HEK293 (cell line): Measurements from ENCODE around the gene DAP.

ENCODE experiments used
- KLF8 ChIP-seq: fragments of 450-650 bp; formaldehyde crosslinking; IDR thresholded peaks from 2 replicates; pipeline ENCODE4 v1.5.1; 2016; ENCODE audit warnings: missing biosample characterization, missing genetic modification characterization
- KLF9 ChIP-seq: fragments of 450-650 bp; formaldehyde crosslinking; IDR thresholded peaks from 2 replicates; pipeline ENCODE4 v1.5.1; 2016; ENCODE audit warnings: missing biosample characterization, missing genetic modification characterization, low read depth
- ZBTB17 ChIP-seq: fragments of 450-650 bp; formaldehyde crosslinking; IDR thresholded peaks from 2 replicates; pipeline ENCODE4 v1.5.1; 2016; ENCODE audit warnings: missing biosample characterization, missing genetic modification characterization
- ZNF133 ChIP-seq: fragments of 450-650 bp; formaldehyde crosslinking; IDR thresholded peaks from 2 replicates; pipeline ENCODE4 v1.5.1; 2016; ENCODE audit warnings: missing biosample characterization, missing genetic modification characterization
- ZNF239 ChIP-seq: fragments of 450-650 bp; formaldehyde crosslinking; IDR thresholded peaks from 2 replicates; pipeline ENCODE4 v1.5.1; 2016; ENCODE audit warnings: missing biosample characterization, missing genetic modification characterization
- ZNF311 ChIP-seq: fragments of 450-650 bp; formaldehyde crosslinking; IDR thresholded peaks from 2 replicates; pipeline ENCODE4 v1.5.1; 2017; ENCODE audit warnings: missing biosample characterization, missing genetic modification characterization, borderline replicate concordance
- ZNF350 ChIP-seq: fragments of 450-650 bp; formaldehyde crosslinking; IDR thresholded peaks from 2 replicates; pipeline ENCODE4 v1.5.0; 2017; ENCODE audit warnings: missing biosample characterization, mild to moderate bottlenecking, missing genetic modification characterization
- ZNF549 ChIP-seq: fragments of 450-650 bp; IDR thresholded peaks from 2 replicates; pipeline ENCODE4 v1.5.1; 2018; ENCODE audit warnings: missing biosample characterization, missing genetic modification characterization, mild to moderate bottlenecking, inconsistent platforms, moderate library complexity
- ZNF621 ChIP-seq: fragments of 450-650 bp; formaldehyde crosslinking; IDR thresholded peaks from 2 replicates; pipeline ENCODE4 v1.5.1; 2017; ENCODE audit warnings: missing biosample characterization, missing genetic modification characterization
- ZNF658 ChIP-seq: fragments of 450-650 bp; formaldehyde crosslinking; IDR thresholded peaks from 2 replicates; pipeline ENCODE4; 2016; ENCODE audit warnings: missing biosample characterization, missing genetic modification characterization
- TF ChIP-seq, protein P1 (sequence below): fragments of 450-650 bp; formaldehyde crosslinking; IDR thresholded peaks from 2 replicates; pipeline ENCODE4 v1.5.1; 2016; ENCODE audit warnings: missing biosample characterization, missing genetic modification characterization
- TF ChIP-seq, protein P2 (sequence below): fragments of 450-650 bp; formaldehyde crosslinking; IDR thresholded peaks from 2 replicates; pipeline ENCODE4 v1.5.1; 2016; ENCODE audit warnings: missing biosample characterization, missing genetic modification characterization
- TF ChIP-seq, protein P3 (sequence below): fragments of 450-650 bp; formaldehyde crosslinking; IDR thresholded peaks from 2 replicates; pipeline ENCODE4 v1.5.1; 2016; ENCODE audit warnings: missing biosample characterization, missing genetic modification characterization

DNA sequence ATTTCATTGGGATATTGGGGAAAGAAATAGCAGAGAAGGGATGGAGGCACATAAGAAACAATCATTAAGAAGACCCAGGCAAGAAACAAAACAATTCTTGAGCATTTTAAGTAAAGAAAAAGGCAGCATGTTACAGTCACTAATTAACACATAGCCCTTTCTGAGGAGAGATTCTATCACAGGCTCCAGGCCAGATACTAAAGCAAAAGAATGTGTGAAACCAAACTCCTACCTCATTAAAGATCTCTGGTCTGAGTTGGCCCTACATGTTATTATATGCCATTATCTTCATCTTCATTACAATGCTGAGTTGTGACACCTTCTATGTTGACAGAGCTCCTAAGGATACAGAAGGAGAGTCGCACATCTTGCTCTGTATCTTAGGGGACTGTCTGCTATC, 37.5 kb downstream of the DAP start:
- TF ChIP-seq, protein P1, sequence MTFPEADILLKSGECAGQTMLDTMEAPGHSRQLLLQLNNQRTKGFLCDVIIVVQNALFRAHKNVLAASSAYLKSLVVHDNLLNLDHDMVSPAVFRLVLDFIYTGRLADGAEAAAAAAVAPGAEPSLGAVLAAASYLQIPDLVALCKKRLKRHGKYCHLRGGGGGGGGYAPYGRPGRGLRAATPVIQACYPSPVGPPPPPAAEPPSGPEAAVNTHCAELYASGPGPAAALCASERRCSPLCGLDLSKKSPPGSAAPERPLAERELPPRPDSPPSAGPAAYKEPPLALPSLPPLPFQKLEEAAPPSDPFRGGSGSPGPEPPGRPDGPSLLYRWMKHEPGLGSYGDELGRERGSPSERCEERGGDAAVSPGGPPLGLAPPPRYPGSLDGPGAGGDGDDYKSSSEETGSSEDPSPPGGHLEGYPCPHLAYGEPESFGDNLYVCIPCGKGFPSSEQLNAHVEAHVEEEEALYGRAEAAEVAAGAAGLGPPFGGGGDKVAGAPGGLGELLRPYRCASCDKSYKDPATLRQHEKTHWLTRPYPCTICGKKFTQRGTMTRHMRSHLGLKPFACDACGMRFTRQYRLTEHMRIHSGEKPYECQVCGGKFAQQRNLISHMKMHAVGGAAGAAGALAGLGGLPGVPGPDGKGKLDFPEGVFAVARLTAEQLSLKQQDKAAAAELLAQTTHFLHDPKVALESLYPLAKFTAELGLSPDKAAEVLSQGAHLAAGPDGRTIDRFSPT (tag by site-specific recombination), result no peak
- TF ChIP-seq, protein P2, sequence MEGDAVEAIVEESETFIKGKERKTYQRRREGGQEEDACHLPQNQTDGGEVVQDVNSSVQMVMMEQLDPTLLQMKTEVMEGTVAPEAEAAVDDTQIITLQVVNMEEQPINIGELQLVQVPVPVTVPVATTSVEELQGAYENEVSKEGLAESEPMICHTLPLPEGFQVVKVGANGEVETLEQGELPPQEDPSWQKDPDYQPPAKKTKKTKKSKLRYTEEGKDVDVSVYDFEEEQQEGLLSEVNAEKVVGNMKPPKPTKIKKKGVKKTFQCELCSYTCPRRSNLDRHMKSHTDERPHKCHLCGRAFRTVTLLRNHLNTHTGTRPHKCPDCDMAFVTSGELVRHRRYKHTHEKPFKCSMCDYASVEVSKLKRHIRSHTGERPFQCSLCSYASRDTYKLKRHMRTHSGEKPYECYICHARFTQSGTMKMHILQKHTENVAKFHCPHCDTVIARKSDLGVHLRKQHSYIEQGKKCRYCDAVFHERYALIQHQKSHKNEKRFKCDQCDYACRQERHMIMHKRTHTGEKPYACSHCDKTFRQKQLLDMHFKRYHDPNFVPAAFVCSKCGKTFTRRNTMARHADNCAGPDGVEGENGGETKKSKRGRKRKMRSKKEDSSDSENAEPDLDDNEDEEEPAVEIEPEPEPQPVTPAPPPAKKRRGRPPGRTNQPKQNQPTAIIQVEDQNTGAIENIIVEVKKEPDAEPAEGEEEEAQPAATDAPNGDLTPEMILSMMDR (tag by site-specific recombination), result no peak
- TF ChIP-seq, protein P3, sequence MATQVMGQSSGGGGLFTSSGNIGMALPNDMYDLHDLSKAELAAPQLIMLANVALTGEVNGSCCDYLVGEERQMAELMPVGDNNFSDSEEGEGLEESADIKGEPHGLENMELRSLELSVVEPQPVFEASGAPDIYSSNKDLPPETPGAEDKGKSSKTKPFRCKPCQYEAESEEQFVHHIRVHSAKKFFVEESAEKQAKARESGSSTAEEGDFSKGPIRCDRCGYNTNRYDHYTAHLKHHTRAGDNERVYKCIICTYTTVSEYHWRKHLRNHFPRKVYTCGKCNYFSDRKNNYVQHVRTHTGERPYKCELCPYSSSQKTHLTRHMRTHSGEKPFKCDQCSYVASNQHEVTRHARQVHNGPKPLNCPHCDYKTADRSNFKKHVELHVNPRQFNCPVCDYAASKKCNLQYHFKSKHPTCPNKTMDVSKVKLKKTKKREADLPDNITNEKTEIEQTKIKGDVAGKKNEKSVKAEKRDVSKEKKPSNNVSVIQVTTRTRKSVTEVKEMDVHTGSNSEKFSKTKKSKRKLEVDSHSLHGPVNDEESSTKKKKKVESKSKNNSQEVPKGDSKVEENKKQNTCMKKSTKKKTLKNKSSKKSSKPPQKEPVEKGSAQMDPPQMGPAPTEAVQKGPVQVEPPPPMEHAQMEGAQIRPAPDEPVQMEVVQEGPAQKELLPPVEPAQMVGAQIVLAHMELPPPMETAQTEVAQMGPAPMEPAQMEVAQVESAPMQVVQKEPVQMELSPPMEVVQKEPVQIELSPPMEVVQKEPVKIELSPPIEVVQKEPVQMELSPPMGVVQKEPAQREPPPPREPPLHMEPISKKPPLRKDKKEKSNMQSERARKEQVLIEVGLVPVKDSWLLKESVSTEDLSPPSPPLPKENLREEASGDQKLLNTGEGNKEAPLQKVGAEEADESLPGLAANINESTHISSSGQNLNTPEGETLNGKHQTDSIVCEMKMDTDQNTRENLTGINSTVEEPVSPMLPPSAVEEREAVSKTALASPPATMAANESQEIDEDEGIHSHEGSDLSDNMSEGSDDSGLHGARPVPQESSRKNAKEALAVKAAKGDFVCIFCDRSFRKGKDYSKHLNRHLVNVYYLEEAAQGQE (tag by site-specific recombination), result no peak
- TF ChIP-seq KLF9 (tag by site-specific recombination) (no peak), ZNF311 (tag by site-specific recombination) (no peak), KLF8 (no peak), ZNF621 (tag by site-specific recombination) (no peak), ZNF350 (tag by site-specific recombination) (no peak), ZNF239 (tag by site-specific recombination) (no peak), ZBTB17 (no peak), ZNF658 (tag by site-specific recombination) (no peak), ZNF549 (tag by site-specific recombination) (no peak), ZNF133 (tag by site-specific recombination) (no peak)
